ENCODE data around the gene TRMT2B.

DNA sequence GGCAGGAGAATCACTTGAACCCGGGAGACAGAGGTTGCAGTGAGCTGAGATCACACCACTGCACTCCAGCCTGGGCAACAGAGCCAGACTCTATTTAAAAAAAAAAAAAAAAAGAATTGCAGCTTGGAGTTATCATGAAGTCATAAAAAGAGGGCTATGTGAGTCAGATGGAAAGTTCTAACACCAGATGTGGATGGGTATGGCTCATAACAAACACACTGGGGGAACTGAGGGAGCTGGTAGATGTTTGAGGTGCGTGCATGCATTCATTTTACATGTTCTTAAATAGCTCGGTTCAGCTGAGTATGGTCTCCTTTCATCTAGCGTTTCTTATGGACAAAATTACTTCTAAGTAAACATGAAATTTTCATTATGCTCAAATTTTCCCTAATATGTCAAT, 11.7 kb downstream of the TRMT2B start:
- TF ChIP-seq, protein P1, sequence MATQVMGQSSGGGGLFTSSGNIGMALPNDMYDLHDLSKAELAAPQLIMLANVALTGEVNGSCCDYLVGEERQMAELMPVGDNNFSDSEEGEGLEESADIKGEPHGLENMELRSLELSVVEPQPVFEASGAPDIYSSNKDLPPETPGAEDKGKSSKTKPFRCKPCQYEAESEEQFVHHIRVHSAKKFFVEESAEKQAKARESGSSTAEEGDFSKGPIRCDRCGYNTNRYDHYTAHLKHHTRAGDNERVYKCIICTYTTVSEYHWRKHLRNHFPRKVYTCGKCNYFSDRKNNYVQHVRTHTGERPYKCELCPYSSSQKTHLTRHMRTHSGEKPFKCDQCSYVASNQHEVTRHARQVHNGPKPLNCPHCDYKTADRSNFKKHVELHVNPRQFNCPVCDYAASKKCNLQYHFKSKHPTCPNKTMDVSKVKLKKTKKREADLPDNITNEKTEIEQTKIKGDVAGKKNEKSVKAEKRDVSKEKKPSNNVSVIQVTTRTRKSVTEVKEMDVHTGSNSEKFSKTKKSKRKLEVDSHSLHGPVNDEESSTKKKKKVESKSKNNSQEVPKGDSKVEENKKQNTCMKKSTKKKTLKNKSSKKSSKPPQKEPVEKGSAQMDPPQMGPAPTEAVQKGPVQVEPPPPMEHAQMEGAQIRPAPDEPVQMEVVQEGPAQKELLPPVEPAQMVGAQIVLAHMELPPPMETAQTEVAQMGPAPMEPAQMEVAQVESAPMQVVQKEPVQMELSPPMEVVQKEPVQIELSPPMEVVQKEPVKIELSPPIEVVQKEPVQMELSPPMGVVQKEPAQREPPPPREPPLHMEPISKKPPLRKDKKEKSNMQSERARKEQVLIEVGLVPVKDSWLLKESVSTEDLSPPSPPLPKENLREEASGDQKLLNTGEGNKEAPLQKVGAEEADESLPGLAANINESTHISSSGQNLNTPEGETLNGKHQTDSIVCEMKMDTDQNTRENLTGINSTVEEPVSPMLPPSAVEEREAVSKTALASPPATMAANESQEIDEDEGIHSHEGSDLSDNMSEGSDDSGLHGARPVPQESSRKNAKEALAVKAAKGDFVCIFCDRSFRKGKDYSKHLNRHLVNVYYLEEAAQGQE (IDR thresholded peaks at IDR 0.05) = no peak
- TF ChIP-seq YY1 (IDR thresholded peaks at IDR 0.05) (no peak), EGR1 (IDR thresholded peaks at IDR 0.05; ENCODE audit: low read depth in 2 of 2) (no peak), NR2F2 (IDR thresholded peaks at IDR 0.05) (no peak), TAF1 (conservative IDR thresholded peaks at IDR 0.05) (no peak), RAD21 (IDR thresholded peaks at IDR 0.05) (no peak), JUND (IDR thresholded peaks at IDR 0.05) (no peak), RXRA (IDR thresholded peaks at IDR 0.05) (no peak), GABPA (IDR thresholded peaks at IDR 0.05 in 1 of 2, conservative IDR thresholded peaks at IDR 0.05 in 1 of 2) (no peak)
- TF ChIP-seq, protein P2, sequence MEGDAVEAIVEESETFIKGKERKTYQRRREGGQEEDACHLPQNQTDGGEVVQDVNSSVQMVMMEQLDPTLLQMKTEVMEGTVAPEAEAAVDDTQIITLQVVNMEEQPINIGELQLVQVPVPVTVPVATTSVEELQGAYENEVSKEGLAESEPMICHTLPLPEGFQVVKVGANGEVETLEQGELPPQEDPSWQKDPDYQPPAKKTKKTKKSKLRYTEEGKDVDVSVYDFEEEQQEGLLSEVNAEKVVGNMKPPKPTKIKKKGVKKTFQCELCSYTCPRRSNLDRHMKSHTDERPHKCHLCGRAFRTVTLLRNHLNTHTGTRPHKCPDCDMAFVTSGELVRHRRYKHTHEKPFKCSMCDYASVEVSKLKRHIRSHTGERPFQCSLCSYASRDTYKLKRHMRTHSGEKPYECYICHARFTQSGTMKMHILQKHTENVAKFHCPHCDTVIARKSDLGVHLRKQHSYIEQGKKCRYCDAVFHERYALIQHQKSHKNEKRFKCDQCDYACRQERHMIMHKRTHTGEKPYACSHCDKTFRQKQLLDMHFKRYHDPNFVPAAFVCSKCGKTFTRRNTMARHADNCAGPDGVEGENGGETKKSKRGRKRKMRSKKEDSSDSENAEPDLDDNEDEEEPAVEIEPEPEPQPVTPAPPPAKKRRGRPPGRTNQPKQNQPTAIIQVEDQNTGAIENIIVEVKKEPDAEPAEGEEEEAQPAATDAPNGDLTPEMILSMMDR (IDR thresholded peaks at IDR 0.05; ENCODE audit: low read depth, low read length, missing input control) = no peak
- TF ChIP-seq, protein P3, sequence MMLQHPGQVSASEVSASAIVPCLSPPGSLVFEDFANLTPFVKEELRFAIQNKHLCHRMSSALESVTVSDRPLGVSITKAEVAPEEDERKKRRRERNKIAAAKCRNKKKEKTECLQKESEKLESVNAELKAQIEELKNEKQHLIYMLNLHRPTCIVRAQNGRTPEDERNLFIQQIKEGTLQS (IDR thresholded peaks at IDR 0.05) = no peak
- TF ChIP-seq, protein P4, sequence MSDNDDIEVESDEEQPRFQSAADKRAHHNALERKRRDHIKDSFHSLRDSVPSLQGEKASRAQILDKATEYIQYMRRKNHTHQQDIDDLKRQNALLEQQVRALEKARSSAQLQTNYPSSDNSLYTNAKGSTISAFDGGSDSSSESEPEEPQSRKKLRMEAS (IDR thresholded peaks at IDR 0.05) = no peak
- TF ChIP-seq, protein P5, sequence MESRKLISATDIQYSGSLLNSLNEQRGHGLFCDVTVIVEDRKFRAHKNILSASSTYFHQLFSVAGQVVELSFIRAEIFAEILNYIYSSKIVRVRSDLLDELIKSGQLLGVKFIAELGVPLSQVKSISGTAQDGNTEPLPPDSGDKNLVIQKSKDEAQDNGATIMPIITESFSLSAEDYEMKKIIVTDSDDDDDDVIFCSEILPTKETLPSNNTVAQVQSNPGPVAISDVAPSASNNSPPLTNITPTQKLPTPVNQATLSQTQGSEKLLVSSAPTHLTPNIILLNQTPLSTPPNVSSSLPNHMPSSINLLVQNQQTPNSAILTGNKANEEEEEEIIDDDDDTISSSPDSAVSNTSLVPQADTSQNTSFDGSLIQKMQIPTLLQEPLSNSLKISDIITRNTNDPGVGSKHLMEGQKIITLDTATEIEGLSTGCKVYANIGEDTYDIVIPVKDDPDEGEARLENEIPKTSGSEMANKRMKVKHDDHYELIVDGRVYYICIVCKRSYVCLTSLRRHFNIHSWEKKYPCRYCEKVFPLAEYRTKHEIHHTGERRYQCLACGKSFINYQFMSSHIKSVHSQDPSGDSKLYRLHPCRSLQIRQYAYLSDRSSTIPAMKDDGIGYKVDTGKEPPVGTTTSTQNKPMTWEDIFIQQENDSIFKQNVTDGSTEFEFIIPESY (IDR thresholded peaks at IDR 0.05) = no peak
